Spleen (tissue), 11 donors: ENCODE data around the gene PLCB4. TPM values are rescaled to one million over a fixed set of nuclear protein-coding genes. Genes with fewer than 3 reads are reported as not detected.

Experiments used
- DNase-seq: peaks from one replicate; pipeline ENCODE4 v3.0.0-alpha.2; 2020
- H3K27ac ChIP-seq, 8 donors: fragments of 200-600 bp; sonication (generic) in 7 of 8; 1 replicate in 4 of 8; 2 replicates in 4 of 8; pipeline versions ENCODE4 v1.5.0 to v1.8.0; 2016 to 2021; ENCODE audit warnings: inconsistent platforms in 4 of 8, mild to moderate bottlenecking in 4 of 8, moderate library complexity in 1 of 8
- H3K27me3 ChIP-seq, 7 donors: fragments of 200-600 bp; sonication (generic) in 6 of 7; replicated peaks in 1 of 7; 1 replicate in 4 of 7; 2 replicates in 3 of 7; pipeline versions ENCODE4 v1.5.0 to v1.8.0; 2016 to 2021; ENCODE audit warnings: inconsistent platforms in 3 of 7, mild to moderate bottlenecking in 1 of 7
- H3K36me3 ChIP-seq, 6 donors: fragments of 200-600 bp; sonication (generic) in 5 of 6; 1 replicate in 4 of 6; 2 replicates in 2 of 6; pipeline versions ENCODE4 v1.5.0 to v1.8.0; 2016 to 2021; ENCODE audit warnings: inconsistent platforms in 2 of 6
- H3K4me1 ChIP-seq, 6 donors: fragments of 200-600 bp; sonication (generic) in 5 of 6; 1 replicate in 3 of 6; 2 replicates in 3 of 6; pipeline versions ENCODE4 v1.5.0 to v1.8.0; 2016 to 2021; ENCODE audit warnings: inconsistent platforms in 3 of 6
- H3K4me3 ChIP-seq, 8 donors: fragments of 200-600 bp; sonication (generic) in 7 of 8; 1 replicate in 4 of 8; 2 replicates in 4 of 8; pipeline versions ENCODE4 v1.5.0 to v1.8.0; 2016 to 2021; ENCODE audit warnings: inconsistent platforms in 4 of 8, mild to moderate bottlenecking in 4 of 8, moderate library complexity in 2 of 8
- H3K9me3 ChIP-seq, 8 donors: fragments of 200-600 bp; sonication (generic) in 7 of 8; 1 replicate in 4 of 8; 2 replicates in 4 of 8; pipeline versions ENCODE4 v1.5.0 to v1.8.0; 2016 to 2021; ENCODE audit warnings: inconsistent platforms in 4 of 8
- POLR2A ChIP-seq, 3 donors: fragments of 450-650 bp; IDR thresholded peaks; one replicate each; pipeline ENCODE4 v1.5.1; 2017; ENCODE audit warnings: antibody characterized with exemption in 3 of 3, mild to moderate bottlenecking in 1 of 3
- POLR2AphosphoS5 ChIP-seq, 3 donors: sonication (generic); formaldehyde crosslinking; IDR thresholded peaks; one replicate each; pipeline ENCODE4 v1.5.1; 2017; ENCODE audit warnings: antibody characterized with exemption in 3 of 3
- WGBS, 5 donors: extraction: QIAGEN DNeasy Blood & Tissue Kit in 3 of 5; methylation state at CpG; one replicate each; pipeline versions ENCODE4 v1.1.5 to v1.1.7; 2013 to 2018; 5-methylcytosine and 5-hydroxymethylcytosine counted together
- intact Hi-C: fragments of 100-400 bp; cut with DNase I; formaldehyde crosslinking; loops from one replicate; pipeline ENCODE4 v1.15.0; 2023; ENCODE audit warnings: low total_unique reads
- polyA plus RNA-seq, 3 donors: library from polyadenylated mRNA; stranded (reverse); fragments of 200-250 nt; gene quantifications; one replicate each; pipeline ENCODE4 v1.2.1, GENCODE V29; 2013
- total RNA-seq, 7 donors: library from RNA; depleted of rRNA in 3 of 7; stranded (reverse); fragments of >200 nt in 3 of 7; fragmentation: NEBNext Ultra II Directional in 4 of 7; extraction: Animal tissue kit (Norgen Biotek cat#: 25700) in 4 of 7; gene quantifications; one replicate each; pipeline versions ENCODE4 v1.1.0 to v1.2.1, GENCODE V29; 2016 to 2021
- TF ChIP-seq, protein P1 (sequence below), 11 experiments: fragments of 200-600 bp in 7 of 11; fragments of 450-650 bp in 4 of 11; sonication (generic) in 4 of 11; IDR thresholded peaks in 8 of 11; conservative IDR thresholded peaks in 3 of 11; 1 replicate in 7 of 11; 2 replicates in 4 of 11; pipeline versions ENCODE4 v1.4.0 to v1.8.0; 2016 to 2021; ENCODE audit warnings: antibody characterized with exemption in 11 of 11, inconsistent platforms in 4 of 11, mild to moderate bottlenecking in 1 of 11
- donor health status: healthy with polysubstance abuse.
- donor health status: DM: no; HTN: no; CAD: no; lungs with moderate emphysema.
- donor health status: DM: no; HTN: no; CAD: no.
- donor health status: Bipolar disorder and iron deficiency.
- donor health status: healthy.
- donor health status: DM: no; HTN: no; CAD: no.
- donor health status: DM: yes; HTN: yes; CAD: no.

Gene PLCB4
- total and polyA plus RNA-seq, 10 donors: 0.43 to 4.9 (median 1.6) TPM

DNA sequence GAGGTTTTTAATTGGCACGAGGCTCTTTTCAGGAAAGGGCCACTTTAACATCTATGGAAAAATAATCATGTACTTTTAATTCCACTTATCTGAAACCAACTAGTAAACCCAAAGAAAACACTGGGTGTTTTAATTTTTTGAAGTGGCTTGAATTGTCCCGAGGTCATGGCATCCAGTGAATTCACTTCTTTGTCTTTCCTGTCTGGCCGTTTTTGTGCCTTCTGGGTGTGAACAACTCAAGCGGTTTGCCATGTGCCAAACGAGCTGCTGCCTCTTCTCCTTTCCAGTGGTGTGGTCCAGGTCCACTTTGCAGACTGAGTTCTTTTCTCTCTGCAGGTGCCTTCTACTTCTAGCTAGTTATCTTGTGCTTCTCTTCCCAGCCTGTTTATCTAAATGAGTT lies 117.5 kb downstream of the PLCB4 start:
- H3K36me3 ChIP-seq: no peaks in the 10 kb centered on the region
- H3K27ac ChIP-seq: no peak overlapping the region
- 35 to 48% (median 40%) methylated on average over 5 of the region's 5 CpGs for WGBS, 5 donors
- no peaks in the 10 kb centered on the region for H3K27me3 ChIP-seq
- no peaks in the 10 kb centered on the region for H3K9me3 ChIP-seq
- TF ChIP-seq POLR2AphosphoS5 (IDR thresholded peaks at IDR 0.05) (no peak), POLR2A (IDR thresholded peaks at IDR 0.05) (no peak)
- TF ChIP-seq, protein P1, sequence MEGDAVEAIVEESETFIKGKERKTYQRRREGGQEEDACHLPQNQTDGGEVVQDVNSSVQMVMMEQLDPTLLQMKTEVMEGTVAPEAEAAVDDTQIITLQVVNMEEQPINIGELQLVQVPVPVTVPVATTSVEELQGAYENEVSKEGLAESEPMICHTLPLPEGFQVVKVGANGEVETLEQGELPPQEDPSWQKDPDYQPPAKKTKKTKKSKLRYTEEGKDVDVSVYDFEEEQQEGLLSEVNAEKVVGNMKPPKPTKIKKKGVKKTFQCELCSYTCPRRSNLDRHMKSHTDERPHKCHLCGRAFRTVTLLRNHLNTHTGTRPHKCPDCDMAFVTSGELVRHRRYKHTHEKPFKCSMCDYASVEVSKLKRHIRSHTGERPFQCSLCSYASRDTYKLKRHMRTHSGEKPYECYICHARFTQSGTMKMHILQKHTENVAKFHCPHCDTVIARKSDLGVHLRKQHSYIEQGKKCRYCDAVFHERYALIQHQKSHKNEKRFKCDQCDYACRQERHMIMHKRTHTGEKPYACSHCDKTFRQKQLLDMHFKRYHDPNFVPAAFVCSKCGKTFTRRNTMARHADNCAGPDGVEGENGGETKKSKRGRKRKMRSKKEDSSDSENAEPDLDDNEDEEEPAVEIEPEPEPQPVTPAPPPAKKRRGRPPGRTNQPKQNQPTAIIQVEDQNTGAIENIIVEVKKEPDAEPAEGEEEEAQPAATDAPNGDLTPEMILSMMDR (IDR thresholded peaks at IDR 0.05 in 8 of 11, conservative IDR thresholded peaks at IDR 0.05 in 3 of 11): no peak
- no peak for DNase-seq
- no peak overlapping the region for H3K4me3 ChIP-seq
- intact Hi-C loops: no loop called here
- no peaks in the 10 kb centered on the region for H3K4me1 ChIP-seq

DNA sequence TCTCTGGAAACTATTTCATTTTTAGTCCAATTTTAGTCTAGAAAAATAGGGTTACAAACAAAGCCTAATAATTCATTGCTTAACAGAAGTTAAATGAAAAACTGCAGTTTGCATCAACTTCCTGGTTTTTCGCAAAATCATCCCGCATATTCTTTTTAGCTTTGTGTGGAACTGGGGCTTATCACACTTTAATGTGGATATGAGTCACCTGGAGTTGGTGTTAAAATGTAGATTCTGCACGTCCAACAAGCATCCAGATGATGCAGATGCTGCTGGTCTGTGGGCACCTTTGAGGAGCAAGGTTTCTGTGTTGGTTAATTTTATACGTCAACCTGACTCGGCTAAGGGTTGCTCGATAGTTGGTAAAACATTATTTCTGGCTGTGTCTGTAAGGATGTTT lies 126.1 kb downstream of the PLCB4 start:
- intact Hi-C loops: no loop called here
- Histone ChIP-seq H3K4me1 (no peaks in the 10 kb centered on the region), H3K36me3 (no peaks in the 10 kb centered on the region), H3K9me3 (no peaks in the 10 kb centered on the region), H3K27ac (no peak overlapping the region), H3K27me3 (no peaks in the 10 kb centered on the region), H3K4me3 (no peak overlapping the region)
- WGBS, 5 donors: 62 to 77% (median 69%) methylated on average over 6 of the region's 6 CpGs
- DNase-seq: no peak
- TF ChIP-seq POLR2A (IDR thresholded peaks at IDR 0.05) (no peak), POLR2AphosphoS5 (IDR thresholded peaks at IDR 0.05) (no peak)
- TF ChIP-seq, protein P1 (IDR thresholded peaks at IDR 0.05 in 8 of 11, conservative IDR thresholded peaks at IDR 0.05 in 3 of 11): no peak

DNA sequence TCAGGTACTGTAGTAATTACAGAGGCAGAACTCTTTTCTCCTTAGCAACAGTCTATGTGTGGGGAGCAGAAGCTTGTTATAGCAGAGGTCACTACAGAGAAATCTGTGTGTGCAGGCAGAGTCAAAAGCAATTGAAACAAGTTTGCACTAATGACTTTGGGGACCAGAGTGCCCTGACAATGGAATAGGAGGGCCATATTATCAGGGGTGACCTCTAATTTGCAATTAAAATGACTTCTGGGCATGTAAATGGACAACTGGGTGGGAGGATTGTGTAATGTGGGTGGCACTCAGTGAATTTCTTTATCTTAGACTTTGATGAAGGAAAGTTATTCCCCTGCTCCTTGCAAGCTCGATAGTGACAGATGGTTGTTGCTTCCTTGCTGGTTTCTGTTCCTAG lies 127.2 kb downstream of the PLCB4 start:
- Histone ChIP-seq H3K36me3 (no peaks in the 10 kb centered on the region), H3K27me3 (no peaks in the 10 kb centered on the region), H3K4me3 (no peak overlapping the region), H3K9me3 (no peaks in the 10 kb centered on the region), H3K4me1 (no peaks in the 10 kb centered on the region), H3K27ac (no peak overlapping the region)
- TF ChIP-seq POLR2A (IDR thresholded peaks at IDR 0.05) (no peak), POLR2AphosphoS5 (IDR thresholded peaks at IDR 0.05) (no peak)
- TF ChIP-seq, protein P1 (IDR thresholded peaks at IDR 0.05 in 8 of 11, conservative IDR thresholded peaks at IDR 0.05 in 3 of 11): no peak
- 60 to 81% (median 71%) methylated on average over 1 of the region's 1 CpG for WGBS, 5 donors
- intact Hi-C loops: no loop called here
- DNase-seq: no peak

DNA sequence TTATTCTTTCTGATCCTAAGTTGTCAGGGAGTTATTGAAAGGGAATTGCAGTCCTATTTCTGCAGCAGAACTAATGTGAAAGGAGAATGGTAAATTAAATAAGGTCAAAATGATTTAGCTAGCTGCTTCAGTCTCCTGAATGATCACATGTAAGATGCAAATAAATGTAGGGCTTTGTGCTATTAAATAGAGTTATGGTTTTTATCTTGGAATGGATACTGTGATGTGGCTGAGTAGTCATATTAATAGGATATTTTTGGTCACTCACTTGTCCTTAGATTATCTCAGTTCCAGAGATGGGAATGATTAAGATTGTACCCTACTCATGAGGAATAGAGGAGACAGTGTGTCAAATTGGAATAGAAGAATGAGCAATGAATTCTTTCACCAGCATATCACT lies 129.6 kb downstream of the PLCB4 start:
- no peak for TF ChIP-seq POLR2AphosphoS5 (IDR thresholded peaks at IDR 0.05)
- TF ChIP-seq, protein P1 (IDR thresholded peaks at IDR 0.05 in 8 of 11, conservative IDR thresholded peaks at IDR 0.05 in 3 of 11): no peak
- TF ChIP-seq POLR2A (IDR thresholded peaks at IDR 0.05): no peak
- DNase-seq: no peak
- intact Hi-C loops: no loop called here
- Histone ChIP-seq H3K9me3 (no peaks in the 10 kb centered on the region), H3K4me3 (no peak overlapping the region), H3K27me3 (no peaks in the 10 kb centered on the region), H3K36me3 (no peaks in the 10 kb centered on the region), H3K4me1 (no peaks in the 10 kb centered on the region), H3K27ac (no peak overlapping the region)
